Stimulated activated CD4-positive, alpha-beta T cell treated with anti-CD3 and anti-CD28 coated beads, Interleukin-4, amount 100 ng/mL, for 48 hours (primary cell): ENCODE data around the gene PEX3.

ENCODE experiments used
- DNase-seq, 2 donors: peaks; one replicate each; pipeline ENCODE4 v3.0.0-alpha.2; 2020; ENCODE audit warnings: low read depth in 2 of 2

PEX3 gene

GRCh38 chr6:143539106-143539505, 88.5 kb downstream of the PEX3 start:
- no peak for DNase-seq

- DNase-seq = no peak
These were observed 89.1 kb downstream of the PEX3 start for GRCh38 chr6:143539734-143540133.

GRCh38 chr6:143540192-143540591, 89.6 kb downstream of the PEX3 start:
- no peak for DNase-seq
